SIG-M5 treated with dmso at 0.1 percent for 504 hours (cell line): ENCODE data around the gene PERCC1.

Source experiments
- DNase-seq: peaks from one replicate; lab custom pipeline; 2025; ENCODE audit not compliant: unreplicated experiment; lab: John Stamatoyannopoulos, UW

The PERCC1 gene

DNA sequence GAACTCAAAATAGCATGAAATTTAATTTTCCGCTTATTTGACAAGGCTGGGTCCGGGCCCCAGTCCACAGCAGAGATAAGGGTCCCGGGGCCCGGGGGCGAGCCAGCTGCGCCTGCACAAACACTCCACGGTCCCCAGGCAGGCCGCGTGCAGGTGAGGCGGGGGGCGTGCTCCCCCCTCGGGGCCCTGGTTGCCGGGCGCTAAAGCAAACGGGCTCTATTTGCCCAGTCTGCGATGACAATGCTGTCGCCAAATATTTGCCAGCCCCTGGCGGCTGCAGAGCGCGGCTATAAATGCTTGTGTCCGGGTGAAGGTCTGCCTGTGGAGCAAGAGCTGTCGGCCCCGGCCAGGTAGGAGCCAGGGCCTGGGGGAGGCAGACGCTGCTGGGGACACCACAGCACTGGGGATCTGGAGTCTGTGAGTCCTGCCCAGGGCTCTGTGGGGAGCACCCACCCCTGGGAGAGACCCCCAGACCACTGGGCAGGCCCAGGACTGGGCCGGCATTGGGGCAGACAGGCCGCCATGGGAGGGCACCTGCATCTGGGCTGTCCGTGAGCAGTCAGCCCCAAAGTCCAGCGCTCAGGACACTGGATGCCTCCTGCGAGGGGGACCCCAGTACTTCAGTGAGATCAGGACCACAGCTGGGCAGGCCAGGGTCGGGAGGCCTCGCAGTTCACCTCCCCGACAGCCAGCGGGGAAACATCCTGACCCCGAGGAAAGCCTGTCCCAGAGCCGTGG is at the start of gene PERCC1:
PERCC1 (plus strand) TSS at position 320 of the 738 bp plus-strand sequence. CDS start 1,516 bp downstream, outside the sequence.
- DNase-seq, result no peak

GRCh38 chr16:1381612-1382406 is 49.1 kb upstream of the PERCC1 start:
- DNase-seq, result no peak

DNA sequence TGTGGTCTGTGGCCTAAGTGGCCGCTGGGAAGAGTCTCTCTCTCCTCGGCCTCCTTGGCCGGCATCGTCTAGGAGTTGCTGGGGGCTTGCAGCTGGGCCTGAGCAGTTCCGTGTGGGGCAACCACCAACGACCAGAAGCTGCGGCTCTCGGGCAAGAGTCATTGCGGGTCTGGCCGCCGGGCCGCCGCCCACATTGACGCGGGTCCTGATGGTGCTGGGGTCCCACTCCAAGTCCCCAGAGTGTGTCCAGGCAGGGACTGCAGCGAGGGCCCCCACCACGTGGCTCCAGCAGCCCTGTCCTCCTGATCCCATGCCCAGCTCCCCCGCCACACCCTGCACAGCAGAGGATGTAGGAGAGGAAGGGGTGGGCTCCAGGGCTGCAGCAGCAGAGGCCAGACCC is 47.3 kb upstream of the PERCC1 start:
- no peak for DNase-seq

DNA sequence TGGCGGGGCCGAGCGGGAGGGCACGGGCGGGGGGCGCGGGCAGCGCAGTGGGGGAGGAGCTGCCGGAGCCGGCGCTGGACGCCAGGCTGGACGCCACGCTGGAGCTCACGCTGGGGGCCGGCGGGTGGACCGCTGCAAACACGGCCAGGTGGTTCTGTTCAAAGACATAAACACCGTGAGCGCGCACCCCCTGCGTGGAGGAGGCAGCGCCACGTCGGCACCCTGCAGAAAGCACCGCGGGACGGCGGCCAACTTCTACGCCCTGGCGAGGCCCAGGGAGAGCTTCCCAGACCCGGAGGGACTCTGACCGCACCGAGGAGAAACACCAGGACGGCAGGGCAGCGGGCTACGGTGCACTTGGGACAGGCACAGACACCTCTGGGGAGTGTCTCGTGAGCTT is 45.6 kb upstream of the PERCC1 start:
- no peak for DNase-seq

DNA sequence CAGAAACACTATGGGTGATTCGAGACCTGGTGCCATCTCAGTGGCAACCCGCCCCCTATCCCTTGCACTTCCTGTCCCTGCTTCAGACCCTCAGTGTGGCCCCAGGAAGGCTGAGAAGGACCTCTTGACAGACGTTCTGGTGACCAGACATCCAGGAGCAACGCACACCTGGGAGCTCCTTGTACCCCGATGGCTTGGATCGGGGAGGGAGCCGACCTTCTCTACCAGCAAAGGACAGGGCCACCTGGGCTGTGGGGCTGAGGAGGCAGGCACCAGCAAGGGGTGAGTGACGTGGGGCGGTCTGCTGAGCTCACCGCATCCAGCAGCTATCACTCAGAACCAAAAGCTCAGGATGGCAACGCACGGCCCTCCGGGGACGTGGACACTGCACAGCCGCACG is 43.5 kb upstream of the PERCC1 start:
- no peak for DNase-seq

DNA sequence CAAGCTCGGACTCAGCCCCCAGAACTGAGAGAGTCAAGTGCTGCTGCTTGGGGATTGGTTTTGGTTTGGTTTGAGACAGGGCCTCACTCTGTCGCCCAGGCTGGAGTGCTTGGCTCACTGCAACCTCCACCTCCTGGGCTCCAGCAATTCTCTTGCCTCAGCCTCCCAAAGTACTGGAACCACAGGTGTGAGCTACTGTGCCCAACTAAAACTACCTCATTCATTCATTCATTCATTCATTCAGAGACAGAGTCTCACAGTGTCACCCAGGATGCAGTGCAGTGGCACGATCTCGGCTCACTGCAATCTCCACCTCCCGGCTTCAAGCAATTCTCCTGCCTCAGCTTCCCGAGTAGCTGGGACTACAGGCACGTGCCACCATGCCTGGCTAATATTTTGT is 41.1 kb upstream of the PERCC1 start:
- DNase-seq, result no peak

GRCh38 chr16:1390239-1390779 is 40.6 kb upstream of the PERCC1 start:
- DNase-seq, result no peak

DNA sequence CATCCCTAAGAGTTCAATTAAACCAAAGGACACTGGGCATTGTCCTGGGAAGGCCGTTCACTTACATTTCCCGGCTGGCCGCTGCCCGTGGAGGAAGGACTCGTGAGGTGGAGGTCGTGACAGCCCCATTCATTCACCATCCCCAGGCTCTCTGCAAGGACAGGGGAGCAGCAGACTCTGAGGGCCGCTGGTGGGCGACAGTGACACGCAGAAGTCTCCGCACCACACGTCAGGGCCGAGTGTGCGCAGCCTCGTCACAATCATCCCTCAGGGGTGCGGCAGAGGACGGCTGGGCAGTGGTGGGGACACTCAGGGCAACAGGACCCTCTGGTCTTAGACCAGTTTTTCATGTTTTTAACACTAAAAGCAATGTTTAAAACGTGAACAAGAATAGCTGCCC is 38.1 kb upstream of the PERCC1 start:
- no peak for DNase-seq

DNA sequence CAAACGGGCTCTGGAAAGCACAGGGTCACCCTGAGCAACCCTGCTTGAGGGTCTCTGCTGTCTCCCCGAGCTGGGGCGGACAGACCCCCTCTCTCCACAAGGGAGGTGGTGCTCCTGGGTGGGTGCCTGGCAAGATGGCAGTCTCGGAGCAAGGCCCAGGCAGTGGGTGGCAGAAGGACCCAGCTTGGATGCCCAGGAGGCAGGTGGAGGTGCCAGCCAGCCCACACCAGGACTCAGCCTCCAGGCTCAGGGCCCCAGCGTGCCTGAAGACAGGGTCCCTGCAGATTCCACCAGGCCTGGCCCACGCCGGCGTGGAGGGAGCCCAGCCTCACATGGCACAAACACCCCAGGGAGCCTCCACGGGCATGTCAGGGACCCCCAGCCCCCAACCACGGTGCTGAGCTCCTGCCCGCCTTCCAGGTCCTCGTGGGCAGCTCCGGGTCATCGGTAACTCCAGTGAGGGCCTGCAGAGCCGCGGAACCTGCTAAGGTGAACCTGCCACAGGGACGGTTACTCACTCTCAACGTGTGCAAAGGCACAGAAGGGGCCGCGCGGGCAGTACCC is 37.2 kb upstream of the PERCC1 start:
- DNase-seq, result no peak

GRCh38 chr16:1394367-1394951 is 36.4 kb upstream of the PERCC1 start:
- DNase-seq, result no peak

- DNase-seq, result no peak
Measured at GRCh38 chr16:1395444-1396031, 35.3 kb upstream of the PERCC1 start.

GRCh38 chr16:1397779-1398178 is 33.1 kb upstream of the PERCC1 start:
- no peak for DNase-seq

- DNase-seq, result no peak
Measured at GRCh38 chr16:1398351-1398750, 32.5 kb upstream of the PERCC1 start.

GRCh38 chr16:1398826-1399581 is 31.9 kb upstream of the PERCC1 start:
- no peak for DNase-seq

- DNase-seq, result no peak
Measured at GRCh38 chr16:1401061-1401757, 29.7 kb upstream of the PERCC1 start.

GRCh38 chr16:1401758-1402154 is 29.1 kb upstream of the PERCC1 start:
- no peak for DNase-seq

GRCh38 chr16:1403036-1403435 is 27.8 kb upstream of the PERCC1 start:
- no peak for DNase-seq

DNA sequence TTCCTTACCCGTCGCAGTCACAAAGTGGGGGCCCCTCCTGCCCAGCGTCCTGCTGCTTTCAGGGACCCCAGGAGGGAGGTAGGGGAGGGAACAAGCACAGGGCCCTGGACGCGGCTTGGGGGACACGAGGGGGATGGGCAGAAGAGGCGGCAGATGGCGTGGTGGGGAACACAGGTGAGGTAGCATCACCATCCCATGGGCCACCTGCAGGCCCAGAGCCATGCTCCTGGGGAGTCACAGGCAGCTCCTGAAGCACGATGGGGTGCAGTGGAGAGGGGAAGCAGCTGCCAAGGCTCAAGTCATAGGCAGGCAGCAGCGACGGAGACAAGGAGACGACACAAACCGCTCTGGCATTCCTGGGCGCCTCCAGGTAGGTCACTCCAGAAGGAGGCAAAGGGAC is 27.1 kb upstream of the PERCC1 start:
- no peak for DNase-seq

DNA sequence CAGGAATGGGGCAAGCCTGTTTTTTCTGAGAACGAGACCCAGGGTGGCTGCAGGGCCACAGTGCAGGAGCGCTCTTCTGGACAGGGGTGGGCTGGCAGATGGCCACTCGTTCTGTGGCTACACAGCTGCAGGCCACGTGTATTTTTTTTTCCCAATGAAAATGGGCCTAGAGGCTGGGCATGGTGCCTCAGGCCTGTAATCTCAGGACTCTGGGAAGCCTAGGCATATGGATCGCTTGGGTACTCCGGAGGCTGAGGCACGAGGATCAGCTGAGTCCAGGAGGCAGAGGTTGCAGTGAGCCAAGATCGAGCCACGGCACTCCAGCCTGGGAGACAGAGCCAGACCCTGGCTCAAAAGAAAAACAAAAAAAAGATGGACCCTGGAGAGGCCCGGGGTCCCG is 23.1 kb upstream of the PERCC1 start:
- DNase-seq, result no peak
